Measurements from ENCODE around the gene YBEY. TPM values are rescaled to one million over a fixed set of nuclear protein-coding genes. Genes with fewer than 3 reads are reported as not detected.

Gene YBEY
- polyA plus RNA-seq, 1 of the 3 experiments (the other 2 are of a cell fraction): 47.5 TPM

DNA sequence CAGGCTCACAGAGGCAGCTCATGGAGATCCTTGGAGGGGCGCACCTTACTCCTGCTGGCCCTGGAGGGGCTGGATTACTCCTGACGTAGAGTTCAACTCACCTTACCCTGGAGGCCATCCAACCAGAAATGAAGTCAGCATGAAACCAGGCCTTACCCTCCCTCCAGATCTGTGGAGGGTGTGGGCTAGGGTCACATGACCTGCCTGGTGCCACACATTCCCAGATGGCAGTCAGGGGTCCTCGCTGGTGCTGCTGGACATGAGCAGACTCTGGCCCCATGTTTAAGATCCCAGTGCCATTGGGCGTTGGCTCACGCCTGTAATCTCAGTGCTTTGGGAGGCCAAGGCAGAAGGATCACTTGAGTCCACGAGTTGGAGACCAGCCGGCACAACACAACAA lies 33.0 kb downstream of the YBEY start:
- no peak overlapping the region for H3K4me2 ChIP-seq
- POLR2A ChIA-PET: interaction anchor here (0.6 kb wide), 1 partner anchor 64 kb away, joined by 3 read pairs; no protein-coding TSS in a partner anchor
- peaks cover 8 to 40% of the 10 kb centered on the region in 2 experiments; a peak in 2 of 4 replicates for H3K4me1 ChIP-seq (ENCODE audit: control insufficient read depth in 1 of 2, insufficient read depth in 2 of 2, low read depth in 1 of 2, low read length in 1 of 2)
- CTCF ChIA-PET: no interaction called here
- no peaks in the 10 kb centered on the region for H3K9me2 ChIP-seq
- peaks cover 3% of the 10 kb centered on the region for H3F3A ChIP-seq (replicated peaks; ENCODE audit: insufficient read depth)
- no peak overlapping the region for H3K9ac ChIP-seq
- 98% methylated on average over 4 of the region's 7 CpGs for WGBS (ENCODE audit: low lambda C conversion rate)
- TF ChIP-seq USF1 (IDR thresholded peaks at IDR 0.05; ENCODE audit: borderline replicate concordance, low read depth): no peak
- no peak for TF ChIP-seq EP300 (IDR thresholded peaks at IDR 0.05; ENCODE audit: borderline replicate concordance in 1 of 2, low read depth in 1 of 2, low read length in 1 of 2)
- no peak for TF ChIP-seq TEAD4 (IDR thresholded peaks at IDR 0.05; ENCODE audit: borderline replicate concordance, insufficient read depth)
- no peak for TF ChIP-seq SIN3A (IDR thresholded peaks at IDR 0.05; ENCODE audit: borderline replicate concordance, low read depth, low read length)
- TF ChIP-seq REST (IDR thresholded peaks at IDR 0.05; ENCODE audit: low read depth, low read length): no peak
- no peak for TF ChIP-seq NRF1 (IDR thresholded peaks at IDR 0.05; ENCODE audit: low read depth, low read length)
- no peak for TF ChIP-seq JUND (IDR thresholded peaks at IDR 0.05)
- TF ChIP-seq GATA2 (CRISPR knock-in tag; IDR thresholded peaks at IDR 0.05): no peak
- no peak for TF ChIP-seq MAX (IDR thresholded peaks at IDR 0.05; ENCODE audit: low read depth)
- no peak for TF ChIP-seq TAF1 (IDR thresholded peaks at IDR 0.05; ENCODE audit: borderline replicate concordance, low read depth, low read length)
- TF ChIP-seq, protein P1, sequence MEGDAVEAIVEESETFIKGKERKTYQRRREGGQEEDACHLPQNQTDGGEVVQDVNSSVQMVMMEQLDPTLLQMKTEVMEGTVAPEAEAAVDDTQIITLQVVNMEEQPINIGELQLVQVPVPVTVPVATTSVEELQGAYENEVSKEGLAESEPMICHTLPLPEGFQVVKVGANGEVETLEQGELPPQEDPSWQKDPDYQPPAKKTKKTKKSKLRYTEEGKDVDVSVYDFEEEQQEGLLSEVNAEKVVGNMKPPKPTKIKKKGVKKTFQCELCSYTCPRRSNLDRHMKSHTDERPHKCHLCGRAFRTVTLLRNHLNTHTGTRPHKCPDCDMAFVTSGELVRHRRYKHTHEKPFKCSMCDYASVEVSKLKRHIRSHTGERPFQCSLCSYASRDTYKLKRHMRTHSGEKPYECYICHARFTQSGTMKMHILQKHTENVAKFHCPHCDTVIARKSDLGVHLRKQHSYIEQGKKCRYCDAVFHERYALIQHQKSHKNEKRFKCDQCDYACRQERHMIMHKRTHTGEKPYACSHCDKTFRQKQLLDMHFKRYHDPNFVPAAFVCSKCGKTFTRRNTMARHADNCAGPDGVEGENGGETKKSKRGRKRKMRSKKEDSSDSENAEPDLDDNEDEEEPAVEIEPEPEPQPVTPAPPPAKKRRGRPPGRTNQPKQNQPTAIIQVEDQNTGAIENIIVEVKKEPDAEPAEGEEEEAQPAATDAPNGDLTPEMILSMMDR (IDR thresholded peaks at IDR 0.05): no peak
- TF ChIP-seq EZH2phosphoT487 (IDR thresholded peaks at IDR 0.05; ENCODE audit: borderline replicate concordance, low read depth): no peak
- no peak for TF ChIP-seq FOSL2 (IDR thresholded peaks at IDR 0.05; ENCODE audit: borderline replicate concordance, low read depth)
- TF ChIP-seq POLR2AphosphoS5 (IDR thresholded peaks at IDR 0.05; ENCODE audit: low read depth, low read length): no peak
- TF ChIP-seq, protein P2, sequence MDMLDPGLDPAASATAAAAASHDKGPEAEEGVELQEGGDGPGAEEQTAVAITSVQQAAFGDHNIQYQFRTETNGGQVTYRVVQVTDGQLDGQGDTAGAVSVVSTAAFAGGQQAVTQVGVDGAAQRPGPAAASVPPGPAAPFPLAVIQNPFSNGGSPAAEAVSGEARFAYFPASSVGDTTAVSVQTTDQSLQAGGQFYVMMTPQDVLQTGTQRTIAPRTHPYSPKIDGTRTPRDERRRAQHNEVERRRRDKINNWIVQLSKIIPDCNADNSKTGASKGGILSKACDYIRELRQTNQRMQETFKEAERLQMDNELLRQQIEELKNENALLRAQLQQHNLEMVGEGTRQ (IDR thresholded peaks at IDR 0.05; ENCODE audit: borderline replicate concordance, low read depth, low read length): no peak
- no peak for TF ChIP-seq IRF3 (IDR thresholded peaks at IDR 0.05; ENCODE audit: low read depth, low read length)
- no peak for TF ChIP-seq TCF12 (IDR thresholded peaks at IDR 0.05)
- no peak for TF ChIP-seq RAD21 (IDR thresholded peaks at IDR 0.05; ENCODE audit: low read length)
- no peak for TF ChIP-seq CHD2 (IDR thresholded peaks at IDR 0.05; ENCODE audit: low read length, partially characterized antibody)
- TF ChIP-seq ELF1 (IDR thresholded peaks at IDR 0.05): no peak
- H3K9me3 ChIP-seq: no peaks in the 10 kb centered on the region
- H3K79me2 ChIP-seq (ENCODE audit: insufficient read depth): peaks cover 47% of the 10 kb centered on the region
- no peak for DNase-seq
- no peaks in the 10 kb centered on the region for H3K27me3 ChIP-seq (ENCODE audit: insufficient read depth)
- no peak overlapping the region for H2AFZ ChIP-seq (ENCODE audit: low read depth)
- no peak overlapping the region for H3K4me3 ChIP-seq (ENCODE audit: low read depth in 2 of 2, low read length in 1 of 2)
- H4K20me1 ChIP-seq (ENCODE audit: insufficient read depth): peaks cover 8% of the 10 kb centered on the region; the same call in 1 of the 2 replicates
- peak overlapping the region in 1 of 2 experiments; percentile 25; a peak in 1 of 4 replicates for H3K27ac ChIP-seq (ENCODE audit: low read depth in 2 of 2, low read length in 1 of 2)
- peaks cover 2 to 3% of the 10 kb centered on the region in 2 experiments for H3K36me3 ChIP-seq (replicated peaks in 1 of 2; ENCODE audit: control insufficient read depth in 1 of 2, insufficient read depth in 2 of 2, low read length in 1 of 2)
